ENCODE measurements around the gene SMTN. TPM values are rescaled to one million over a fixed set of nuclear protein-coding genes. Genes with fewer than 3 reads are reported as not detected.

Gene SMTN
- total and polyA plus RNA-seq, 2 donors (not counting 3 experiments of a cell fraction or from before 2014, with no cell fraction given) = 59.0 to 197 TPM

DNA sequence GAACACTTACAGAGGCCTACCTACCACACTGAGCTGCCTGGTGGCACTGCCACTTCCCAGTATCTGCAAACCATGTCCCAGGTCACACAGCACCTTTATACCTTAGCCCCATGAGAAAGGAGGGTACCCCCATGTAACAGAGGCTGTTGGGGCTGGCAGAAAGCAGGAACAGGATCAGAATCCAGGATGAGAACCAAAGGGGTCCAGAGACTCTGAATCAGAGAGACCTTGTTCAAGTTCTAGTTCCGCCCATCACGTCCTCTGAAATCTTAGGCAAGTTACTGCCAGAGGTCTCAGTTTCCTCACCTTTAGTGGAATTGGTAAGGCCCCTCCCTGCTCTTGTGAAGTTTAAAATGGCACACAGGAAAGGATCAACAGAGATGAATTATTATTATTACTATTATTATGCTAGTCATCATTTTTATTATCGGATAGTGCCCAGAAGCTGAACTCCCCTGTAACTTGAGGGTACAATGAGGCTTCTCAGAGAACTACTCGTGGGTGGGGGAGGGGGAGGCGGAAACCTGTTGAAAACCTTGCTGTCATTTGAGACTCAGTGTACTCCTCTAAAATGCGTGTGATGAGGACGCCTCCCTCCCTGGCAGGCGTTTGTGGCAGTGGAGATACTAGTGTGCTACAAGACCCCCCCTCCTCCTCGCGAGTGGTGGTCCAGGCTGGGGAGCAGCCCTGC is 17.0 kb downstream of the SMTN start:
- H3K27ac ChIP-seq (ENCODE audit: insufficient read depth, low read depth, low read length) = no peak overlapping the region
- intact Hi-C loops (cut with micrococcal nuclease) = no loop called here
- H4K20me1 ChIP-seq (replicated peaks; ENCODE audit: control insufficient read depth, extremely low read depth, insufficient read depth, low read length) = no peaks in the 10 kb centered on the region
- no peak overlapping the region for H3K4me3 ChIP-seq (replicated peaks in 1 of 3; ENCODE audit: insufficient read depth in 1 of 3, low read depth in 1 of 3, low read length in 3 of 3)
- no peak overlapping the region for H3K9ac ChIP-seq (replicated peaks; ENCODE audit: extremely low read depth, insufficient read depth, low read length)
- dilution Hi-C loops (cut with MboI; ENCODE audit: extremely low pct_ligation_motif_present, low sequenced_read_pairs) = no loop called here
- no peak for FAIRE-seq
- H3K27me3 ChIP-seq (ENCODE audit: control insufficient read depth in 2 of 2, insufficient read depth in 2 of 2, low read length in 2 of 2) = no peaks in the 10 kb centered on the region
- TF ChIP-seq EZH2 (IDR thresholded peaks at IDR 0.05; ENCODE audit: borderline replicate concordance, low read depth, low read length, severe bottlenecking) = no peak
- TF ChIP-seq MYC (IDR thresholded peaks at IDR 0.05; ENCODE audit: low read depth, low read length) = no peak
- TF ChIP-seq JUN (IDR thresholded peaks at IDR 0.05; ENCODE audit: borderline replicate concordance, insufficient read depth, insufficient read length, low read depth) = no peak
- no peak for TF ChIP-seq POLR2A (IDR thresholded peaks at IDR 0.05; ENCODE audit: low read depth, low read length)
- TF ChIP-seq, protein P1, sequence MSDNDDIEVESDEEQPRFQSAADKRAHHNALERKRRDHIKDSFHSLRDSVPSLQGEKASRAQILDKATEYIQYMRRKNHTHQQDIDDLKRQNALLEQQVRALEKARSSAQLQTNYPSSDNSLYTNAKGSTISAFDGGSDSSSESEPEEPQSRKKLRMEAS (IDR thresholded peaks at IDR 0.05; ENCODE audit: insufficient read depth, insufficient read length) = no peak
- TF ChIP-seq FOS (IDR thresholded peaks at IDR 0.05; ENCODE audit: borderline replicate concordance, insufficient read depth, low read length) = no peak
- TF ChIP-seq GATA2 (IDR thresholded peaks at IDR 0.05; ENCODE audit: insufficient read depth, insufficient read length, low read depth, low read length) = no peak
- TF ChIP-seq POLR2AphosphoS5 (IDR thresholded peaks at IDR 0.05; ENCODE audit: insufficient read depth, low read depth, low read length) = no peak
- TF ChIP-seq, protein P2, sequence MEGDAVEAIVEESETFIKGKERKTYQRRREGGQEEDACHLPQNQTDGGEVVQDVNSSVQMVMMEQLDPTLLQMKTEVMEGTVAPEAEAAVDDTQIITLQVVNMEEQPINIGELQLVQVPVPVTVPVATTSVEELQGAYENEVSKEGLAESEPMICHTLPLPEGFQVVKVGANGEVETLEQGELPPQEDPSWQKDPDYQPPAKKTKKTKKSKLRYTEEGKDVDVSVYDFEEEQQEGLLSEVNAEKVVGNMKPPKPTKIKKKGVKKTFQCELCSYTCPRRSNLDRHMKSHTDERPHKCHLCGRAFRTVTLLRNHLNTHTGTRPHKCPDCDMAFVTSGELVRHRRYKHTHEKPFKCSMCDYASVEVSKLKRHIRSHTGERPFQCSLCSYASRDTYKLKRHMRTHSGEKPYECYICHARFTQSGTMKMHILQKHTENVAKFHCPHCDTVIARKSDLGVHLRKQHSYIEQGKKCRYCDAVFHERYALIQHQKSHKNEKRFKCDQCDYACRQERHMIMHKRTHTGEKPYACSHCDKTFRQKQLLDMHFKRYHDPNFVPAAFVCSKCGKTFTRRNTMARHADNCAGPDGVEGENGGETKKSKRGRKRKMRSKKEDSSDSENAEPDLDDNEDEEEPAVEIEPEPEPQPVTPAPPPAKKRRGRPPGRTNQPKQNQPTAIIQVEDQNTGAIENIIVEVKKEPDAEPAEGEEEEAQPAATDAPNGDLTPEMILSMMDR (IDR thresholded peaks at IDR 0.05; ENCODE audit: extremely low read depth in 1 of 2, insufficient read depth in 1 of 2, low read depth in 1 of 2, low read length in 2 of 2) = no peak
- ChIA-PET CTCF (interaction anchor here (0.6 to 1.2 kb wide), 3 partner anchors 9 to 132 kb away, joined by 3 to 5 read pairs (median 4); partner anchors contain the start of gene SELENOM), POLR2A (no interaction called here)
- no peaks in the 10 kb centered on the region for H3K79me2 ChIP-seq (ENCODE audit: control insufficient read depth, insufficient read depth, low read length)
- no peak for DNase-seq (ENCODE audit: low read depth, low spot score)
- H3K9me1 ChIP-seq (replicated peaks; ENCODE audit: control insufficient read depth, extremely low read depth, insufficient read depth, low read length) = no peaks in the 10 kb centered on the region
- H2AFZ ChIP-seq (ENCODE audit: low read depth, low read length) = no peak overlapping the region
- no peak overlapping the region for H3K4me2 ChIP-seq (ENCODE audit: insufficient read depth, low read length)
- BruUV-seq (replicated peaks) = no TSS peak
- H3K9me3 ChIP-seq (replicated peaks; ENCODE audit: control insufficient read depth, insufficient read depth, low read length) = no peaks in the 10 kb centered on the region
- H3K36me3 ChIP-seq (ENCODE audit: control insufficient read depth in 2 of 2, extremely low read depth in 1 of 2, insufficient read depth in 2 of 2, low read length in 2 of 2) = peaks cover 26 to 76% of the 10 kb centered on the region in 2 experiments
- H3K4me1 ChIP-seq (ENCODE audit: control insufficient read depth, extremely low read depth, insufficient read depth, low read length) = no peaks in the 10 kb centered on the region
